Loucy (cell line): ENCODE results near the gene MRPL34.

Experiments
- CTCF ChIP-seq: fragments of 200-600 bp; sonication (generic); conservative IDR thresholded peaks from 2 replicates; pipeline ENCODE4 v1.5.1; 2014; ENCODE audit warnings: mild to moderate bottlenecking, antibody characterized with exemption, low read length
- EZH2phosphoT487 ChIP-seq: fragments of 200-600 bp; IDR thresholded peaks from 2 replicates; pipeline ENCODE4 v1.6.1; 2018; ENCODE audit warnings: antibody characterized with exemption, mild to moderate bottlenecking, moderate library complexity, borderline replicate concordance

GRCh38 chr19:17305517-17306284 lies at the start of gene MRPL34:
- TF ChIP-seq CTCF (peak; percentile 73), EZH2phosphoT487 (no peak)
